HEK293 (cell line): ENCODE data around the gene ZNF605.

Source experiments
- CTCF ChIA-PET: fragments of 350-600 bp; formaldehyde crosslinking; extraction: SDS; loops from one replicate; lab custom pipeline; 2021; ENCODE audit warnings: antibody characterized with exemption; lab: Yijun Ruan, JAX
- POLR2A ChIA-PET: fragments of 300-600 bp; formaldehyde crosslinking; extraction: SDS; loops from one replicate; lab custom pipeline; 2020; ENCODE audit warnings: antibody characterized with exemption, inconsistent platforms; lab: Yijun Ruan, JAX
- H3K27ac ChIP-seq: fragments of 200-500 bp; sonication (Bioruptor generic); 2 replicates; pipeline ENCODE4 v1.5.1; 2014; ENCODE audit warnings: low read depth, low read length, control low read depth, inconsistent platforms; ENCODE audit errors: extremely low read depth
- H3K36me3 ChIP-seq, 2 experiments: fragments of 200-500 bp in 1 of 2; sonication (Bioruptor generic) in 1 of 2; 1 replicate in 1 of 2; 2 replicates in 1 of 2; pipeline ENCODE4 v1.5.1; 2014 to 2017; ENCODE audit warnings: inconsistent platforms in 2 of 2, low read length in 2 of 2; ENCODE audit not compliant: control insufficient read depth in 2 of 2, insufficient read depth in 1 of 2
- H3K4me1 ChIP-seq: fragments of 200-500 bp; sonication (Bioruptor generic); 2 replicates; pipeline ENCODE4 v1.5.1; 2014; ENCODE audit warnings: mild to moderate bottlenecking, low read length, inconsistent platforms; ENCODE audit not compliant: control insufficient read depth, insufficient read depth
- H3K4me3 ChIP-seq: 2 replicates; pipeline ENCODE4 v1.5.1; 2011; ENCODE audit warnings: low read depth, mild to moderate bottlenecking, control low read depth, low read length, moderate library complexity
- H3K9me3 ChIP-seq: fragments of 200-500 bp; sonication (Bioruptor generic); 2 replicates; pipeline ENCODE4 v1.5.1; 2014; ENCODE audit warnings: low read depth, low read length, inconsistent platforms; ENCODE audit not compliant: control insufficient read depth, insufficient read depth
- BCL11B ChIP-seq: fragments of 450-650 bp; formaldehyde crosslinking; IDR thresholded peaks from 2 replicates; pipeline ENCODE4 v1.5.1; 2016; ENCODE audit warnings: low read depth, missing biosample characterization, missing genetic modification characterization
- HOXA7 ChIP-seq: sonication (generic); formaldehyde crosslinking; IDR thresholded peaks from 2 replicates; pipeline ENCODE4 v1.8.1; 2022; ENCODE audit warnings: missing genetic modification reagents, borderline replicate concordance
- SALL2 ChIP-seq: fragments of 450-650 bp; formaldehyde crosslinking; IDR thresholded peaks from 2 replicates; pipeline ENCODE4 v1.5.0; 2017; ENCODE audit warnings: missing biosample characterization, mild to moderate bottlenecking, missing genetic modification characterization, borderline replicate concordance
- YY2 ChIP-seq: fragments of 450-650 bp; formaldehyde crosslinking; IDR thresholded peaks from 2 replicates; pipeline ENCODE4 v1.5.1; 2016; ENCODE audit warnings: missing biosample characterization, missing genetic modification characterization
- ZFP41 ChIP-seq: fragments of 450-650 bp; formaldehyde crosslinking; IDR thresholded peaks from 2 replicates; pipeline ENCODE4 v1.5.1; 2016; ENCODE audit warnings: missing biosample characterization, missing genetic modification characterization, borderline replicate concordance
- ZIC2 ChIP-seq: fragments of 450-650 bp; formaldehyde crosslinking; IDR thresholded peaks from 2 replicates; pipeline ENCODE4 v1.5.1; 2016; ENCODE audit warnings: missing biosample characterization, missing genetic modification characterization
- ZNF121 ChIP-seq: fragments of 450-650 bp; formaldehyde crosslinking; IDR thresholded peaks from 2 replicates; pipeline ENCODE4 v1.5.1; 2016; ENCODE audit warnings: missing biosample characterization, missing genetic modification characterization
- ZNF175 ChIP-seq: fragments of 450-650 bp; formaldehyde crosslinking; IDR thresholded peaks from 2 replicates; pipeline ENCODE4 v1.5.1; 2016; ENCODE audit warnings: missing biosample characterization, missing genetic modification characterization
- ZNF221 ChIP-seq: fragments of 450-650 bp; formaldehyde crosslinking; IDR thresholded peaks from 2 replicates; pipeline ENCODE4 v1.5.1; 2017; ENCODE audit warnings: missing biosample characterization, missing genetic modification characterization, borderline replicate concordance
- ZNF423 ChIP-seq: fragments of 450-650 bp; formaldehyde crosslinking; IDR thresholded peaks from 2 replicates; pipeline ENCODE4 v1.5.1; 2016; ENCODE audit warnings: missing biosample characterization, missing genetic modification characterization
- ZNF560 ChIP-seq: fragments of 450-650 bp; formaldehyde crosslinking; IDR thresholded peaks from 2 replicates; pipeline ENCODE4 v1.5.1; 2017; ENCODE audit warnings: missing biosample characterization, missing genetic modification characterization, borderline replicate concordance
- ZNF596 ChIP-seq: fragments of 450-650 bp; IDR thresholded peaks from 2 replicates; pipeline ENCODE4 v1.5.0; 2018; ENCODE audit warnings: missing biosample characterization, mild to moderate bottlenecking, missing genetic modification characterization, moderate library complexity
- ZNF621 ChIP-seq: fragments of 450-650 bp; formaldehyde crosslinking; IDR thresholded peaks from 2 replicates; pipeline ENCODE4 v1.5.1; 2017; ENCODE audit warnings: missing biosample characterization, missing genetic modification characterization
- ZNF791 ChIP-seq: fragments of 450-650 bp; formaldehyde crosslinking; IDR thresholded peaks from 2 replicates; pipeline ENCODE4 v1.5.1; 2016; ENCODE audit warnings: missing biosample characterization, missing genetic modification characterization
- ZSCAN30 ChIP-seq: fragments of 450-650 bp; IDR thresholded peaks from 2 replicates; pipeline ENCODE4 v1.5.1; 2018; ENCODE audit warnings: missing biosample characterization, mild to moderate bottlenecking, missing genetic modification characterization, moderate library complexity
- ZXDB ChIP-seq: fragments of 450-650 bp; formaldehyde crosslinking; IDR thresholded peaks from 2 replicates; pipeline ENCODE4 v1.5.1; 2016; ENCODE audit warnings: missing biosample characterization, missing genetic modification characterization
- TF ChIP-seq, protein P1 (sequence below): fragments of 450-650 bp; formaldehyde crosslinking; IDR thresholded peaks from 2 replicates; pipeline ENCODE4; 2016; ENCODE audit warnings: missing biosample characterization, missing genetic modification characterization
- TF ChIP-seq, protein P2 (sequence below): fragments of 450-650 bp; formaldehyde crosslinking; IDR thresholded peaks from 2 replicates; pipeline ENCODE4 v1.5.1; 2016; ENCODE audit warnings: missing biosample characterization, missing genetic modification characterization
- TF ChIP-seq, protein P3 (sequence below): fragments of 450-650 bp; formaldehyde crosslinking; IDR thresholded peaks from 2 replicates; pipeline ENCODE4 v1.5.1; 2016; ENCODE audit warnings: missing biosample characterization, missing genetic modification characterization

Gene ZNF605

DNA sequence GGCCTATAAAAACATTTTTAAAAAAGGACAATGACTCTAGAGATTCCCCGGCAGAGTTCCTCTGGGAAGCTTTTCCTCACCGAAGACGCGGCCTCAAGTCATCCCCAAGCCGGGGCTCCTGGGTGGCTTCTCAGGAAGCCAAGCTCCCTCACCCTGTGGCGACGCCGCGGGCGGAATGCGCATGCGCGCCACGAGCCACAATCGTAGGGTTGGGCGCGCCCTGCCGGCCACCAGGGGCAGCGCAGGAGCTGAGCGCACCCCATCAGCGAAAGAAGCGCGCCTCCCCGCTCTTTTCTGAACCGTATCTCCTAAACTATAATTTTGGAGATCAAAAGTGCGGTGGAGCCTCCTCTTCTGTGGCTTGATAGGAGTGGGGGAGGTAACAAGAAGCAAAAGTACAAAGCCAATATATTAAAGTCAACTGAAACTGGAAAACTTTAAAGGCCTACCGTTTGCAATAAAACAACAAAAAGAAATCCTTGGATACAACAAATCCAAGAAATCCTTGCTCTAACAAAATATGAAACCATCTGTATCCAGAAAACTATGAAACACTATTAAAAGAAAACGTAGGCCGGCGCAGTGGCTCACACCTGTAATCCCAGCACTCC lies 51.3 kb downstream of the ZNF605 start:
- no peak for TF ChIP-seq ZSCAN30 (tag by site-specific recombination)
- TF ChIP-seq ZNF221 (tag by site-specific recombination), result no peak
- no peak for TF ChIP-seq BCL11B (tag by site-specific recombination)
- Histone ChIP-seq H3K4me3 (no peak overlapping the region), H3K27ac (no peak overlapping the region), H3K9me3 (no peaks in the 10 kb centered on the region; the same call in 1 of the 2 replicates), H3K4me1 (peaks cover 2% of the 10 kb centered on the region; the same call in 1 of the 2 replicates), H3K36me3 (no peaks in the 10 kb centered on the region)
- POLR2A ChIA-PET, result no interaction called here
- CTCF ChIA-PET, result interaction anchor here (0.6 to 1.2 kb wide), 4 partner anchors 11 to 458 kb away, joined by 3 to 6 read pairs (median 4); no protein-coding TSS in a partner anchor

DNA sequence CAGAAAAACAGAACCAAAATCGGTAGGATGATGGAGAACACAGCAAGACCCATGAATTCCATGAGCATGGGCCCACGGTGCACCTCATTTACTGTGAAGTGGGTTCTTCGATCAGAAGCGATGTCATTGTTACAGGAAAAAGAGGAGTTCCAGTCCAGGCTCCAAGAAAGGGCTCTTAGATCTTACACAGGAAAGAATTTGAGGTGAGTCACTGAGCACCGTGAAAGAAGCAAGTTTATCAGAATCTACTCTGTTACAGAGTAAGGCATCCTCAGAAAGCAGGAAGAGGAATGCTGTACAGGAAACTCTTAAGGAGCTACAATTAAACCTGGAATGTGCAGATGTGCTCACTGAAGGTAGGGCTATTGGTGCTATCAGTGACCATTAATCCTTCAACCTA lies 57.1 kb downstream of the ZNF605 start:
- H3K27ac ChIP-seq, result no peak overlapping the region
- TF ChIP-seq SALL2, result no peak
- TF ChIP-seq ZNF423, result no peak
- TF ChIP-seq, protein P1, sequence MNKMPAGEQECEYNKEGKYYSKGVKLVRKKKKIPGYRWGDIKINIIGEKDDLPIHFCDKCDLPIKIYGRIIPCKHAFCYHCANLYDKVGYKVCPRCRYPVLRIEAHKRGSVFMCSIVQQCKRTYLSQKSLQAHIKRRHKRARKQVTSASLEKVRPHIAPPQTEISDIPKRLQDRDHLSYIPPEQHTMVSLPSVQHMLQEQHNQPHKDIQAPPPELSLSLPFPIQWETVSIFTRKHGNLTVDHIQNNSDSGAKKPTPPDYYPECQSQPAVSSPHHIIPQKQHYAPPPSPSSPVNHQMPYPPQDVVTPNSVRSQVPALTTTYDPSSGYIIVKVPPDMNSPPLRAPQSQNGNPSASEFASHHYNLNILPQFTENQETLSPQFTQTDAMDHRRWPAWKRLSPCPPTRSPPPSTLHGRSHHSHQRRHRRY (tag by site-specific recombination), result no peak
- no peak for TF ChIP-seq ZNF596
- no peak for TF ChIP-seq ZIC2 (tag by site-specific recombination)
- no peak for TF ChIP-seq ZNF621 (tag by site-specific recombination)
- TF ChIP-seq, all 188 proteins: peak for 0
- Histone ChIP-seq H3K4me3 (no peak overlapping the region), H3K9me3 (no peaks in the 10 kb centered on the region), H3K4me1 (no peaks in the 10 kb centered on the region), H3K36me3 (no peaks in the 10 kb centered on the region)
- ChIA-PET POLR2A (no interaction called here), CTCF (no interaction called here)

DNA sequence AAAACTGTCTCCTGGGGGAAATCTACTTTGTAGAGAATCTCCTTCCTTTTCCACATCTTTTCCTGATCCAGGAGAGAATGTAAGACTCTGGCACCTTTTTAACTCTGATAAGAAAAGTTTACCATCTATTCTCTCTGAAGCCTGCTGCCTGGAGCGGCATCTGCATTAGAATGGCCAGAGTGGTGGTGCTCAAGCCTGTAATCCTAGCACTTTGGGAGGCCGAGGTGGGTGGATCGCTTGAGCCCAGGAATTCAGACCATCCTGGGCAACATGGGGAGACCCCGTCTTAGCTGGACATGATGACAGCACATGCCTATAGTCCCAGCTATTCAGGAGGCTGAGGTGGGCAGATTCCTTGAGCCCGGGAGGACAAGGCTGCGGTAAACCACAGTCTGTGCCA lies 67.3 kb downstream of the ZNF605 start:
- H3K4me3 ChIP-seq, result no peak overlapping the region

More for the DNA sequence above, 67.3 kb downstream of the ZNF605 start:
- Histone ChIP-seq H3K4me1 (no peaks in the 10 kb centered on the region), H3K27ac (no peak overlapping the region), H3K9me3 (no peaks in the 10 kb centered on the region; the same call in 1 of the 2 replicates), H3K36me3 (peaks cover 10 to 12% of the 10 kb centered on the region in 2 experiments)
- POLR2A ChIA-PET, result no interaction called here
- CTCF ChIA-PET, result no interaction called here
- TF ChIP-seq, protein P2, sequence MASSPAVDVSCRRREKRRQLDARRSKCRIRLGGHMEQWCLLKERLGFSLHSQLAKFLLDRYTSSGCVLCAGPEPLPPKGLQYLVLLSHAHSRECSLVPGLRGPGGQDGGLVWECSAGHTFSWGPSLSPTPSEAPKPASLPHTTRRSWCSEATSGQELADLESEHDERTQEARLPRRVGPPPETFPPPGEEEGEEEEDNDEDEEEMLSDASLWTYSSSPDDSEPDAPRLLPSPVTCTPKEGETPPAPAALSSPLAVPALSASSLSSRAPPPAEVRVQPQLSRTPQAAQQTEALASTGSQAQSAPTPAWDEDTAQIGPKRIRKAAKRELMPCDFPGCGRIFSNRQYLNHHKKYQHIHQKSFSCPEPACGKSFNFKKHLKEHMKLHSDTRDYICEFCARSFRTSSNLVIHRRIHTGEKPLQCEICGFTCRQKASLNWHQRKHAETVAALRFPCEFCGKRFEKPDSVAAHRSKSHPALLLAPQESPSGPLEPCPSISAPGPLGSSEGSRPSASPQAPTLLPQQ (tag by site-specific recombination), result no peak
- no peak for TF ChIP-seq HOXA7 (CRISPR knock-in tag)
- TF ChIP-seq ZNF121, result no peak
- no peak for TF ChIP-seq ZNF560 (tag by site-specific recombination)
- no peak for TF ChIP-seq ZXDB (tag by site-specific recombination)
- no peak for TF ChIP-seq ZNF175 (tag by site-specific recombination)
- TF ChIP-seq, protein P3, sequence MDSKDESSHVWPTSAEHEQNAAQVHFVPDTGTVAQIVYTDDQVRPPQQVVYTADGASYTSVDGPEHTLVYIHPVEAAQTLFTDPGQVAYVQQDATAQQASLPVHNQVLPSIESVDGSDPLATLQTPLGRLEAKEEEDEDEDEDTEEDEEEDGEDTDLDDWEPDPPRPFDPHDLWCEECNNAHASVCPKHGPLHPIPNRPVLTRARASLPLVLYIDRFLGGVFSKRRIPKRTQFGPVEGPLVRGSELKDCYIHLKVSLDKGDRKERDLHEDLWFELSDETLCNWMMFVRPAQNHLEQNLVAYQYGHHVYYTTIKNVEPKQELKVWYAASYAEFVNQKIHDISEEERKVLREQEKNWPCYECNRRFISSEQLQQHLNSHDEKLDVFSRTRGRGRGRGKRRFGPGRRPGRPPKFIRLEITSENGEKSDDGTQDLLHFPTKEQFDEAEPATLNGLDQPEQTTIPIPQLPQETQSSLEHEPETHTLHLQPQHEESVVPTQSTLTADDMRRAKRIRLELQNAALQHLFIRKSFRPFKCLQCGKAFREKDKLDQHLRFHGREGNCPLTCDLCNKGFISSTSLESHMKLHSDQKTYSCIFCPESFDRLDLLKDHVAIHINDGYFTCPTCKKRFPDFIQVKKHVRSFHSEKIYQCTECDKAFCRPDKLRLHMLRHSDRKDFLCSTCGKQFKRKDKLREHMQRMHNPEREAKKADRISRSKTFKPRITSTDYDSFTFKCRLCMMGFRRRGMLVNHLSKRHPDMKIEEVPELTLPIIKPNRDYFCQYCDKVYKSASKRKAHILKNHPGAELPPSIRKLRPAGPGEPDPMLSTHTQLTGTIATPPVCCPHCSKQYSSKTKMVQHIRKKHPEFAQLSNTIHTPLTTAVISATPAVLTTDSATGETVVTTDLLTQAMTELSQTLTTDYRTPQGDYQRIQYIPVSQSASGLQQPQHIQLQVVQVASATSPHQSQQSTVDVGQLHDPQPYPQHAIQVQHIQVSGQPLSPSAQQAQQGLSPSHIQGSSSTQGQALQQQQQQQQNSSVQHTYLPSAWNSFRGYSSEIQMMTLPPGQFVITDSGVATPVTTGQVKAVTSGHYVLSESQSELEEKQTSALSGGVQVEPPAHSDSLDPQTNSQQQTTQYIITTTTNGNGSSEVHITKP, result no peak
- no peak for TF ChIP-seq YY2 (tag by site-specific recombination)
- TF ChIP-seq ZFP41 (tag by site-specific recombination), result no peak
- no peak for TF ChIP-seq ZNF791 (tag by site-specific recombination)
